HEK293 (cell line): ENCODE measurements around the gene GCDH.
A peak's percentile ranks its signal among the peaks of the same experiment; 100 is the strongest.

Experiments
- CTCF ChIA-PET: fragments of 350-600 bp; formaldehyde crosslinking; extraction: SDS; loops from one replicate; lab custom pipeline; 2021; ENCODE audit warnings: antibody characterized with exemption; lab: Yijun Ruan, JAX
- POLR2A ChIA-PET: fragments of 300-600 bp; formaldehyde crosslinking; extraction: SDS; loops from one replicate; lab custom pipeline; 2020; ENCODE audit warnings: antibody characterized with exemption, inconsistent platforms; lab: Yijun Ruan, JAX
- H3K27ac ChIP-seq: fragments of 200-500 bp; sonication (Bioruptor generic); 2 replicates; pipeline ENCODE4 v1.5.1; 2014; ENCODE audit warnings: low read depth, low read length, control low read depth, inconsistent platforms; ENCODE audit errors: extremely low read depth
- H3K36me3 ChIP-seq, 2 experiments: fragments of 200-500 bp in 1 of 2; sonication (Bioruptor generic) in 1 of 2; 1 replicate in 1 of 2; 2 replicates in 1 of 2; pipeline ENCODE4 v1.5.1; 2014 to 2017; ENCODE audit warnings: inconsistent platforms in 2 of 2, low read length in 2 of 2; ENCODE audit not compliant: control insufficient read depth in 2 of 2, insufficient read depth in 1 of 2
- H3K4me1 ChIP-seq: fragments of 200-500 bp; sonication (Bioruptor generic); 2 replicates; pipeline ENCODE4 v1.5.1; 2014; ENCODE audit warnings: mild to moderate bottlenecking, low read length, inconsistent platforms; ENCODE audit not compliant: control insufficient read depth, insufficient read depth
- H3K4me3 ChIP-seq: 2 replicates; pipeline ENCODE4 v1.5.1; 2011; ENCODE audit warnings: low read depth, mild to moderate bottlenecking, control low read depth, low read length, moderate library complexity
- H3K9me3 ChIP-seq: fragments of 200-500 bp; sonication (Bioruptor generic); 2 replicates; pipeline ENCODE4 v1.5.1; 2014; ENCODE audit warnings: low read depth, low read length, inconsistent platforms; ENCODE audit not compliant: control insufficient read depth, insufficient read depth
- KLF16 ChIP-seq: fragments of 450-650 bp; formaldehyde crosslinking; IDR thresholded peaks from 2 replicates; pipeline ENCODE4 v1.5.1; 2017; ENCODE audit warnings: missing biosample characterization, missing genetic modification characterization
- KLF9 ChIP-seq: fragments of 450-650 bp; formaldehyde crosslinking; IDR thresholded peaks from 2 replicates; pipeline ENCODE4 v1.5.1; 2016; ENCODE audit warnings: missing biosample characterization, missing genetic modification characterization, low read depth
- PRDM6 ChIP-seq: fragments of 450-650 bp; formaldehyde crosslinking; IDR thresholded peaks from 2 replicates; pipeline ENCODE4 v1.5.1; 2017; ENCODE audit warnings: missing biosample characterization, missing genetic modification characterization
- ZBTB1 ChIP-seq: fragments of 450-650 bp; formaldehyde crosslinking; IDR thresholded peaks from 2 replicates; pipeline ENCODE4 v1.5.1; 2016; ENCODE audit warnings: missing biosample characterization, missing genetic modification characterization
- ZNF121 ChIP-seq: fragments of 450-650 bp; formaldehyde crosslinking; IDR thresholded peaks from 2 replicates; pipeline ENCODE4 v1.5.1; 2016; ENCODE audit warnings: missing biosample characterization, missing genetic modification characterization
- ZNF133 ChIP-seq: fragments of 450-650 bp; formaldehyde crosslinking; IDR thresholded peaks from 2 replicates; pipeline ENCODE4 v1.5.1; 2016; ENCODE audit warnings: missing biosample characterization, missing genetic modification characterization
- ZNF157 ChIP-seq: fragments of 450-650 bp; formaldehyde crosslinking; IDR thresholded peaks from 2 replicates; pipeline ENCODE4 v1.5.1; 2016; ENCODE audit warnings: missing biosample characterization, missing genetic modification characterization
- ZNF248 ChIP-seq: fragments of 450-650 bp; formaldehyde crosslinking; IDR thresholded peaks from 2 replicates; pipeline ENCODE4 v1.5.1; 2017; ENCODE audit warnings: missing biosample characterization, missing genetic modification characterization
- ZNF292 ChIP-seq: fragments of 450-650 bp; formaldehyde crosslinking; IDR thresholded peaks from 2 replicates; pipeline ENCODE4 v1.5.1; 2016; ENCODE audit warnings: low read depth, missing biosample characterization, missing genetic modification characterization, borderline replicate concordance
- ZNF398 ChIP-seq: fragments of 450-650 bp; formaldehyde crosslinking; IDR thresholded peaks from 2 replicates; pipeline ENCODE4 v1.5.1; 2017; ENCODE audit warnings: missing biosample characterization, missing genetic modification characterization
- ZNF548 ChIP-seq: fragments of 450-650 bp; formaldehyde crosslinking; IDR thresholded peaks from 2 replicates; pipeline ENCODE4 v1.5.1; 2016; ENCODE audit warnings: missing biosample characterization, missing genetic modification characterization
- ZNF549 ChIP-seq: fragments of 450-650 bp; IDR thresholded peaks from 2 replicates; pipeline ENCODE4 v1.5.1; 2018; ENCODE audit warnings: missing biosample characterization, missing genetic modification characterization, mild to moderate bottlenecking, inconsistent platforms, moderate library complexity
- ZNF660 ChIP-seq: fragments of 450-650 bp; IDR thresholded peaks from 2 replicates; pipeline ENCODE4 v1.5.1; 2018; ENCODE audit warnings: missing biosample characterization, mild to moderate bottlenecking, missing genetic modification characterization
- ZNF670 ChIP-seq: fragments of 450-650 bp; formaldehyde crosslinking; IDR thresholded peaks from 2 replicates; pipeline ENCODE4 v1.5.1; 2016; ENCODE audit warnings: missing biosample characterization, missing genetic modification characterization, low read depth
- ZNF76 ChIP-seq: fragments of 450-650 bp; formaldehyde crosslinking; IDR thresholded peaks from 2 replicates; pipeline ENCODE4; 2016; ENCODE audit warnings: low read depth, missing biosample characterization, missing genetic modification characterization, borderline replicate concordance
- ZSCAN16 ChIP-seq: fragments of 450-650 bp; formaldehyde crosslinking; IDR thresholded peaks from 2 replicates; pipeline ENCODE4 v1.5.1; 2016; ENCODE audit warnings: missing biosample characterization, missing genetic modification characterization
- TF ChIP-seq, protein P1 (sequence below): fragments of 450-650 bp; formaldehyde crosslinking; IDR thresholded peaks from 2 replicates; pipeline ENCODE4 v1.5.1; 2016; ENCODE audit warnings: missing biosample characterization, missing genetic modification characterization
- TF ChIP-seq, protein P2 (sequence below): fragments of 450-650 bp; formaldehyde crosslinking; conservative IDR thresholded peaks from 2 replicates; pipeline ENCODE4 v1.5.1; 2016; ENCODE audit warnings: low read depth, missing biosample characterization, missing genetic modification characterization

The GCDH gene

DNA sequence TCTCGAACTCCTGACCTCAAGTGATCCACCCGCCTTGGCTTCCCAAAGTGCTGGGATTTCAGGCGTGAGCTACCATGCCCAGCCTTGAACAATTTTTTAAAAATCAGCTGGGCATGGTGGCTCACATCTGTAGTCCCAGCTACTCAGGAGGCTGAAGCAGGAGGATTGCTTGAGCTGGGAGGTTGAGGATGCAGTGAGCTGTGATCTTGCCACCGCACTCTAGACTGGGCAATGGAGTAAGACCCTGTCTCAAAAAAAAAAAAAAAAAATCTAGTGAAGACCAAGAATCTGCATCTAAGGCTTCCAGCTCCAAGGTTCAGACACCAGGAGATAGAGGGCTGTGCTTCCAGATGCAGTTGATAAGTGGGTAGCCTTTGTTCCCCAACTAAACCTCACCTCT, 26.8 kb upstream of the GCDH start:
- Histone ChIP-seq H3K36me3 (peaks cover 0 to 4% of the 10 kb centered on the region in 2 experiments; a peak in 2 of 3 replicates), H3K9me3 (no peaks in the 10 kb centered on the region)
- CTCF ChIA-PET, result interaction anchor here (0.6 to 4.6 kb wide), 6 partner anchors 12 to 107 kb away, joined by 3 to 30 read pairs (median 4); no protein-coding TSS in a partner anchor
- TF ChIP-seq ZNF660 (tag by site-specific recombination), result no peak
- TF ChIP-seq KLF16 (tag by site-specific recombination), result no peak
- TF ChIP-seq ZBTB1, result no peak
- TF ChIP-seq ZNF549 (tag by site-specific recombination), result no peak
- peak; percentile 55; the same call in 1 of the 2 replicates for TF ChIP-seq ZNF121
- TF ChIP-seq, all 188 proteins: peak for 1
- POLR2A ChIA-PET, result interaction anchor here (0.5 to 0.9 kb wide), 2 partner anchors 70 to 254 kb away, joined by 3 to 4 read pairs; partner anchors contain the start of gene FARSA
- Histone ChIP-seq H3K4me1 (peaks cover 4% of the 10 kb centered on the region), H3K4me3 (no peak overlapping the region), H3K27ac (no peak overlapping the region)

DNA sequence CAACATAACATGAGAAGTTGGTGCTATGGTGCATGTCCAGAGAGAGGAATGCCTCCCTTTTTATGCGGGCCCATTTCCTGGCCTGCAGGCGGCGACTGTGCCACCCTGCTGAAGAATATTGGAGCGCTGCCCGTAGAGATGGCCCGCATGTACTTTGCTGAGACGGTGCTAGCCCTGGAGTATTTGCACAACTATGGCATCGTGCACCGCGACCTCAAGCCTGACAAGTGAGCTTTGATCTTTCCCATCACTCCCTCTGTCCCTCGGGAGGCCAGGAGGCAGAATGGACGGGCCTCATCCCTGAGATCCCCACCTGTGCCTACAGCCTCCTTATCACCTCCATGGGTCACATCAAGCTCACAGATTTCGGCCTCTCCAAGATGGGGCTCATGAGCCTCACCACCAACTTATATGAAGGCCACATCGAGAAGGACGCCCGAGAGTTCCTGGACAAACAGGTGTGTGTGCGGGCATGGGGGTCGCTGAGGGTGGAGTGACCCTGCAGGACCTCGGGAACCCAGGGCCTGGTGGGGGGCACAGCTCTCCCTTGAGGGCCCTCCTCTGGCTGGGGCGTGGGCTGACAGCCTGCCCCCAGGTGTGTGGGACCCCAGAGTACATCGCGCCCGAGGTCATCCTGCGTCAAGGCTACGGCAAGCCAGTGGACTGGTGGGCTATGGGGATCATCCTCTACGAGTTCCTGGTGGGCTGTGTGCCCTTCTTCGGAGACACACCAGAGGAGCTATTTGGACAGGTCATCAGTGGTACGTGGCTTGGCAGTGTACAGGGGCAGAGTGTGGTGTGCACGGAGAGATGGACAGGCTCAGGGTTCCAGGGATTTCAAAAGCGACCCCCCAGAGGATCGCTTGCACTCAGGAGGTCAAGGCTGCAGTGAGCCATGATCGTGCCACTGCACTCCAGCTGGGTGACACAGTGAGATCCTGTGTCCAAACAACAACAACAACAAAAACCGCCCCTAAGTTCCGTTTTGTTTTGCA, 25.9 kb upstream of the GCDH start:
- ChIA-PET CTCF (interaction anchor here (4.6 kb wide), 1 partner anchor 18 kb away, joined by 30 read pairs; no protein-coding TSS in a partner anchor), POLR2A (interaction anchor here (0.9 kb wide), 1 partner anchor 17 kb away, joined by 3 read pairs; the partner anchor contains the start of gene DNASE2)
- Histone ChIP-seq H3K9me3 (no peaks in the 10 kb centered on the region), H3K36me3 (peaks cover 0 to 4% of the 10 kb centered on the region in 2 experiments; a peak in 2 of 3 replicates), H3K4me1 (peaks cover 4% of the 10 kb centered on the region), H3K4me3 (no peak overlapping the region), H3K27ac (no peak overlapping the region)
- TF ChIP-seq ZBTB1 (no peak), ZSCAN16 (tag by site-specific recombination) (no peak), ZNF133 (tag by site-specific recombination) (no peak), ZNF548 (tag by site-specific recombination) (no peak), ZNF670 (no peak), ZNF157 (tag by site-specific recombination) (no peak), ZNF292 (tag by site-specific recombination) (no peak), ZNF398 (tag by site-specific recombination) (no peak), KLF9 (tag by site-specific recombination) (no peak), PRDM6 (tag by site-specific recombination) (no peak), ZNF76 (tag by site-specific recombination) (no peak)

- H3K9me3 ChIP-seq, result no peaks in the 10 kb centered on the region
- POLR2A ChIA-PET, result no interaction called here
- no peak overlapping the region for H3K27ac ChIP-seq
- CTCF ChIA-PET, result interaction anchor here (0.8 to 4.6 kb wide), 2 partner anchors 18 to 99 kb away, joined by 4 to 30 read pairs; no protein-coding TSS in a partner anchor
- H3K4me1 ChIP-seq, result peaks cover 4% of the 10 kb centered on the region
- no peak overlapping the region for H3K4me3 ChIP-seq
- H3K36me3 ChIP-seq, result peaks cover 0 to 4% of the 10 kb centered on the region in 2 experiments; a peak in 1 of 3 replicates
- TF ChIP-seq ZNF248 (tag by site-specific recombination) (no peak), ZBTB1 (no peak)
- TF ChIP-seq, protein P1, sequence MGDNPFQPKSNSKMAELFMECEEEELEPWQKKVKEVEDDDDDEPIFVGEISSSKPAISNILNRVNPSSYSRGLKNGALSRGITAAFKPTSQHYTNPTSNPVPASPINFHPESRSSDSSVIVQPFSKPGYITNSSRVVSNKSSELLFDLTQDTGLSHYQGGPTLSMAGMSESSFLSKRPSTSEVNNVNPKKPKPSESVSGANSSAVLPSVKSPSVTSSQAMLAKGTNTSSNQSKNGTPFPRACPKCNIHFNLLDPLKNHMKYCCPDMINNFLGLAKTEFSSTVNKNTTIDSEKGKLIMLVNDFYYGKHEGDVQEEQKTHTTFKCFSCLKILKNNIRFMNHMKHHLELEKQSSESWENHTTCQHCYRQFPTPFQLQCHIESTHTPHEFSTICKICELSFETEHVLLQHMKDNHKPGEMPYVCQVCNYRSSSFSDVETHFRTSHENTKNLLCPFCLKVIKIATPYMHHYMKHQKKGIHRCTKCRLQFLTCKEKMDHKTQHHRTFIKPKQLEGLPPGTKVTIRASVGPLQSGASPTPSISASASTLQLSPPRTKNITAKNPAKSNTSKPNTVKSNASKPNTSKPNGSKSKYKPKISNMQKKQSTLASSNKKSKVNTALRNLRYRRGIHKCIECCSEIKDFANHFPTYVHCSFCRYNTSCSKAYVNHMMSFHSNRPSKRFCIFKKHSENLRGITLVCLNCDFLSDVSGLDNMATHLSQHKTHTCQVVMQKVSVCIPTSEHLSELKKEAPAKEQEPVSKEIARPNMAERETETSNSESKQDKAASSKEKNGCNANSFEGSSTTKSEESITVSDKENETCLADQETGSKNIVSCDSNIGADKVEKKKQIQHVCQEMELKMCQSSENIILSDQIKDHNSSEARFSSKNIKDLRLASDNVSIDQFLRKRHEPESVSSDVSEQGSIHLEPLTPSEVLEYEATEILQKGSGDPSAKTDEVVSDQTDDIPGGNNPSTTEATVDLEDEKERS (tag by site-specific recombination), result no peak
- TF ChIP-seq, protein P2, sequence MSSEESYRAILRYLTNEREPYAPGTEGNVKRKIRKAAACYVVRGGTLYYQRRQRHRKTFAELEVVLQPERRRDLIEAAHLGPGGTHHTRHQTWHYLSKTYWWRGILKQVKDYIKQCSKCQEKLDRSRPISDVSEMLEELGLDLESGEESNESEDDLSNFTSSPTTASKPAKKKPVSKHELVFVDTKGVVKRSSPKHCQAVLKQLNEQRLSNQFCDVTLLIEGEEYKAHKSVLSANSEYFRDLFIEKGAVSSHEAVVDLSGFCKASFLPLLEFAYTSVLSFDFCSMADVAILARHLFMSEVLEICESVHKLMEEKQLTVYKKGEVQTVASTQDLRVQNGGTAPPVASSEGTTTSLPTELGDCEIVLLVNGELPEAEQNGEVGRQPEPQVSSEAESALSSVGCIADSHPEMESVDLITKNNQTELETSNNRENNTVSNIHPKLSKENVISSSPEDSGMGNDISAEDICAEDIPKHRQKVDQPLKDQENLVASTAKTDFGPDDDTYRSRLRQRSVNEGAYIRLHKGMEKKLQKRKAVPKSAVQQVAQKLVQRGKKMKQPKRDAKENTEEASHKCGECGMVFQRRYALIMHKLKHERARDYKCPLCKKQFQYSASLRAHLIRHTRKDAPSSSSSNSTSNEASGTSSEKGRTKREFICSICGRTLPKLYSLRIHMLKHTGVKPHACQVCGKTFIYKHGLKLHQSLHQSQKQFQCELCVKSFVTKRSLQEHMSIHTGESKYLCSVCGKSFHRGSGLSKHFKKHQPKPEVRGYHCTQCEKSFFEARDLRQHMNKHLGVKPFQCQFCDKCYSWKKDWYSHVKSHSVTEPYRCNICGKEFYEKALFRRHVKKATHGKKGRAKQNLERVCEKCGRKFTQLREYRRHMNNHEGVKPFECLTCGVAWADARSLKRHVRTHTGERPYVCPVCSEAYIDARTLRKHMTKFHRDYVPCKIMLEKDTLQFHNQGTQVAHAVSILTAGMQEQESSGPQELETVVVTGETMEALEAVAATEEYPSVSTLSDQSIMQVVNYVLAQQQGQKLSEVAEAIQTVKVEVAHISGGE (tag by site-specific recombination), result no peak
Observed at GRCh38 chr19:12865746-12866415, 25.1 kb upstream of the GCDH start.
